Measurements from ENCODE around the gene DTNB. TPM values are rescaled to one million over a fixed set of nuclear protein-coding genes. Genes with fewer than 3 reads are reported as not detected.

Gene DTNB
- total RNA-seq, 4 donors from 2014 or later, result 3.9 to 8.7 (median 4.4) TPM

- Histone ChIP-seq H3K36me3 (no peaks in the 10 kb centered on the region), H3K27ac (no peak overlapping the region), H3K9me3 (no peaks in the 10 kb centered on the region), H3K4me1 (peaks cover 0 to 10% (median 0%) of the 10 kb centered on the region in 3 donors), H3K4me3 (no peak overlapping the region), H3K27me3 (no peaks in the 10 kb centered on the region)
- WGBS, 2 donors (ENCODE audit: low coverage in 1 of 2), result 87 to 91% methylated on average over 6 of the region's 6 CpGs
- TF ChIP-seq POLR2AphosphoS5 (IDR thresholded peaks at IDR 0.05) (no peak), POLR2A (IDR thresholded peaks at IDR 0.05) (no peak), EP300 (IDR thresholded peaks at IDR 0.05) (no peak)
- TF ChIP-seq, protein P1, sequence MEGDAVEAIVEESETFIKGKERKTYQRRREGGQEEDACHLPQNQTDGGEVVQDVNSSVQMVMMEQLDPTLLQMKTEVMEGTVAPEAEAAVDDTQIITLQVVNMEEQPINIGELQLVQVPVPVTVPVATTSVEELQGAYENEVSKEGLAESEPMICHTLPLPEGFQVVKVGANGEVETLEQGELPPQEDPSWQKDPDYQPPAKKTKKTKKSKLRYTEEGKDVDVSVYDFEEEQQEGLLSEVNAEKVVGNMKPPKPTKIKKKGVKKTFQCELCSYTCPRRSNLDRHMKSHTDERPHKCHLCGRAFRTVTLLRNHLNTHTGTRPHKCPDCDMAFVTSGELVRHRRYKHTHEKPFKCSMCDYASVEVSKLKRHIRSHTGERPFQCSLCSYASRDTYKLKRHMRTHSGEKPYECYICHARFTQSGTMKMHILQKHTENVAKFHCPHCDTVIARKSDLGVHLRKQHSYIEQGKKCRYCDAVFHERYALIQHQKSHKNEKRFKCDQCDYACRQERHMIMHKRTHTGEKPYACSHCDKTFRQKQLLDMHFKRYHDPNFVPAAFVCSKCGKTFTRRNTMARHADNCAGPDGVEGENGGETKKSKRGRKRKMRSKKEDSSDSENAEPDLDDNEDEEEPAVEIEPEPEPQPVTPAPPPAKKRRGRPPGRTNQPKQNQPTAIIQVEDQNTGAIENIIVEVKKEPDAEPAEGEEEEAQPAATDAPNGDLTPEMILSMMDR (IDR thresholded peaks at IDR 0.05), result no peak
- ATAC-seq, result no peak
These were observed 182.2 kb downstream of the DTNB start for GRCh38 chr2:25491003-25491696.

DNA sequence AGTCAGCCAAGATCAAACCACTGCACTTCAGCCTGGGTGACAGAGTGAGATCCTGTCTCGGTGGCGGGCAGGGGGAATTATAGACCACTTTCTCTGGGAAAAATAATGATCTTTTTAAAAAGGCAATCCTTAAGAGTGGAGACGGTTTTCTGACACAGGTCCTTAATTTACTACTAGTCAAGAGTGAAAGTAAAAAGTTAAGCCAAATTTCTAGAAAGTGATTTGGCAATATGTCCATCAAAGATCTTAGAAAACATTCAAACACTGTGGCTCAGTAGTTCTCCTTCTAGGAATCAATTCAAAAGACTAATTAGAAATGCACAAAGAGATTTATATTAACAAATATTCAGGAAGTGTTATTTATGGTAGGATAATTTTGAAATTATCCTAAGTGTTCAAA, 183.2 kb downstream of the DTNB start:
- 59 to 80% methylated on average over 3 of the region's 3 CpGs for WGBS, 2 donors (ENCODE audit: low coverage in 1 of 2)
- Histone ChIP-seq H3K9me3 (no peaks in the 10 kb centered on the region), H3K27me3 (no peaks in the 10 kb centered on the region), H3K4me1 (peaks cover 0 to 10% (median 0%) of the 10 kb centered on the region in 3 donors), H3K4me3 (no peak overlapping the region), H3K27ac (no peak overlapping the region), H3K36me3 (no peaks in the 10 kb centered on the region)
- ATAC-seq, result no peak
- no peak for TF ChIP-seq POLR2A (IDR thresholded peaks at IDR 0.05)
- no peak for TF ChIP-seq POLR2AphosphoS5 (IDR thresholded peaks at IDR 0.05)
- TF ChIP-seq, protein P1 (IDR thresholded peaks at IDR 0.05), result no peak
- TF ChIP-seq EP300 (IDR thresholded peaks at IDR 0.05), result no peak

DNA sequence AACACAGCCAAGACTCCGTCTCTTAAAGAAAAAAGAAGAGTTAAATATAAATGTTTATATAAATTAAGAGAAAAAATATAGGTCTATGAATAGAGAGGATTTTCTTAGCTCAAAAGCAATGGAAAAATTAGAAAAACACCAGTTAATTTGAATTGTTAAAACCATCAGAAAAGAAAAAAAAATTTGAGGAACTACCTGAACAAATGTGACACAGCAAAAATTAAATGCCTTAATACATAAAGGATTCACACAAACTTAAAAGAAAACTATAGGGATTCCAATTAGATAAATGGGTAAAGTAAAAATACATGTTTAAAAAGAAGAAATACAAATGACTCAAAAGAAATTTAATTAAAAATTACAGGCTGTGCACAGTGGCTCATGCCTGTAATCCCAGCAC, 183.7 kb downstream of the DTNB start:
- peaks cover 0 to 10% (median 0%) of the 10 kb centered on the region in 3 donors for H3K4me1 ChIP-seq
- H3K27me3 ChIP-seq, result no peaks in the 10 kb centered on the region
- no peaks in the 10 kb centered on the region for H3K36me3 ChIP-seq
- TF ChIP-seq POLR2AphosphoS5 (IDR thresholded peaks at IDR 0.05), result no peak
- TF ChIP-seq POLR2A (IDR thresholded peaks at IDR 0.05), result no peak
- TF ChIP-seq, protein P1 (IDR thresholded peaks at IDR 0.05), result no peak
- TF ChIP-seq EP300 (IDR thresholded peaks at IDR 0.05), result no peak
- no peak for ATAC-seq
- H3K9me3 ChIP-seq, result no peaks in the 10 kb centered on the region
- no peak overlapping the region for H3K27ac ChIP-seq
- H3K4me3 ChIP-seq, result no peak overlapping the region
- 96 to 100% methylated on average over 1 of the region's 1 CpG for WGBS, 2 donors (ENCODE audit: low coverage in 1 of 2)

DNA sequence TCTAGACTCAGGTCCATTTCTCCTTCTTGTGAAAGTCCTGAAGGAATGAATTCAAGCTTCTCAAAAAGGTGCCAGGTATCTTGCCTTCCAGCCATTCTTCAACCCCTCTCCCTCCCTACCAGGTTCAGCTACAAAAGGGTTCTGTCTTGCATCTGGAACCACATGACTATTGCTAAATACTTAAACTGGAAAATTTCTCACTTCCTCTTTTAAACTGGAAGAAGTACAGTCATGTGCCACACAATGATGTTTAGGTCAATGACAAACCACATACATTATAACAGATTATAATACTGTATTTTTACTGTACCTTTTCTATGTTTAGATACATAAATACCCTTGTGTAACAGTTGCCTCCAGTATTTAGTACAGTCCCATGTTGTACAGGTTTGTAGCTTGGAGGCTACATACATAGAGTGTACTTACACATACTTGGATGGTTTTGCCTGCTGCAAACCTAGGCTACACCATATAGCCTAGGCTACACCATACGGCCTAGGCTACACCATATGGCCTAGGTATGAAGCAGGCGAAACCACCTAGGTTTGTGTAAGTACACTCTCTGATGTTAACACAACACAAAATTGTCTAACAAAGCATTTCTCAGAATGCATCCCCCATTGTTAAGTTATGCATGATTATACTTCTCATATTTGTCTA, 189.6 kb downstream of the DTNB start:
- Histone ChIP-seq H3K36me3 (peaks cover 0 to 5% of the 10 kb centered on the region in 2 donors), H3K9me3 (no peaks in the 10 kb centered on the region), H3K4me1 (peaks cover 0 to 4% (median 0%) of the 10 kb centered on the region in 3 donors), H3K27me3 (no peaks in the 10 kb centered on the region), H3K4me3 (no peak overlapping the region), H3K27ac (no peak overlapping the region)
- ATAC-seq, result no peak
- WGBS, 2 donors (ENCODE audit: low coverage in 1 of 2), result 100% methylated on average over 2 of the region's 2 CpGs; no CpG with 5 or more reads in 1 of the 2 donors
- TF ChIP-seq POLR2AphosphoS5 (IDR thresholded peaks at IDR 0.05), result no peak
- no peak for TF ChIP-seq EP300 (IDR thresholded peaks at IDR 0.05)
- TF ChIP-seq, protein P1 (IDR thresholded peaks at IDR 0.05), result no peak
- TF ChIP-seq POLR2A (IDR thresholded peaks at IDR 0.05), result no peak

Data from gastroesophageal sphincter (tissue), 4 donors.